Muscle of leg (tissue), 11 donors: ENCODE measurements around the gene CCDC148. TPM values are rescaled to one million over a fixed set of nuclear protein-coding genes. Genes with fewer than 3 reads are reported as not detected.
A peak's percentile ranks its signal among the peaks of the same experiment; 100 is the strongest.
"Not testable (repeated sequence)": the region's sequence is repeated elsewhere in the genome, so short reads cannot be mapped to it uniquely, and the experiment has no call there.

Experiments used
- DNase-seq: peaks from one replicate; pipeline ENCODE4 v3.0.0; 2013
- H3K27ac ChIP-seq: one replicate; pipeline ENCODE4 v1.5.1; 2013; ENCODE audit warnings: mild to moderate bottlenecking, low read length, control low read depth
- H3K27me3 ChIP-seq: one replicate; pipeline ENCODE4 v1.6.1; 2013; ENCODE audit warnings: low read length; ENCODE audit not compliant: control insufficient read depth, insufficient read depth
- H3K36me3 ChIP-seq: one replicate; pipeline ENCODE4 v1.6.1; 2013; ENCODE audit warnings: low read length; ENCODE audit not compliant: control insufficient read depth, insufficient read depth
- H3K4me1 ChIP-seq: one replicate; pipeline ENCODE4 v1.6.1; 2013; ENCODE audit warnings: low read length; ENCODE audit not compliant: control insufficient read depth, insufficient read depth
- H3K4me3 ChIP-seq: one replicate; pipeline ENCODE4 v1.5.1; 2013; ENCODE audit warnings: low read length, control low read depth
- H3K9me3 ChIP-seq: replicated peaks from 2 replicates; pipeline ENCODE4 v1.6.1; 2013; ENCODE audit warnings: low read depth, low read length; ENCODE audit not compliant: control insufficient read depth
- WGBS: methylation state at CpG from one replicate; pipeline ENCODE4 v1.1.5; 2013; ENCODE audit warnings: missing lambda C conversion rate; ENCODE audit not compliant: insufficient coverage; 5-methylcytosine and 5-hydroxymethylcytosine counted together
- polyA plus RNA-seq, 8 donors: library from polyadenylated mRNA; unstranded; fragments of 120-200 nt; gene quantifications; one replicate each; pipeline versions ENCODE4 v1.2.1 to v1.2.3, GENCODE V29; 2013; ENCODE audit warnings: inconsistent platforms in 1 of 8, low replicate concordance in 1 of 8; ENCODE audit not compliant: insufficient read length in 8 of 8, insufficient read depth in 1 of 8
- total RNA-seq: library from RNA; stranded (reverse); fragments of 120-200 nt; gene quantifications from one replicate; pipeline ENCODE4 v1.2.4, GENCODE V29; 2013

The CCDC148 gene
- total and polyA plus RNA-seq, 9 donors, result 0.24 to 1.2 (median 0.36) TPM

GRCh38 chr2:158312981-158313380, 143.6 kb downstream of the CCDC148 start:
- H3K27me3 ChIP-seq, result no peaks in the 10 kb centered on the region
- H3K27ac ChIP-seq, result no peak overlapping the region
- no peak overlapping the region for H3K4me3 ChIP-seq
- no peak for DNase-seq
- no peaks in the 10 kb centered on the region for H3K36me3 ChIP-seq
- H3K4me1 ChIP-seq, result no peaks in the 10 kb centered on the region
- no CpG with 5 or more reads among the region's 1 CpG for WGBS
- no peaks in the 10 kb centered on the region for H3K9me3 ChIP-seq

- WGBS, result 96% methylated on average over 21 of the region's 27 CpGs
- DNase-seq, H3K36me3 ChIP-seq, H3K27ac ChIP-seq, H3K4me1 ChIP-seq, H3K27me3 ChIP-seq, H3K4me3 ChIP-seq, H3K9me3 ChIP-seq: not testable (repeated sequence)
Observed at GRCh38 chr2:158310407-158310806, 146.1 kb downstream of the CCDC148 start.

- no CpG with 5 or more reads among the region's 2 CpGs for WGBS
- H3K27ac ChIP-seq, result no peak overlapping the region
- no peaks in the 10 kb centered on the region for H3K9me3 ChIP-seq
- no peaks in the 10 kb centered on the region for H3K4me1 ChIP-seq
- H3K4me3 ChIP-seq, result no peak overlapping the region
- no peaks in the 10 kb centered on the region for H3K27me3 ChIP-seq
- no peak for DNase-seq
- no peaks in the 10 kb centered on the region for H3K36me3 ChIP-seq
Observed at GRCh38 chr2:158305501-158305900, 151.1 kb downstream of the CCDC148 start.

- WGBS, result 82% methylated on average over 2 of the region's 2 CpGs
- H3K36me3 ChIP-seq, result no peaks in the 10 kb centered on the region
- H3K9me3 ChIP-seq, result peaks cover 3% of the 10 kb centered on the region
- H3K27ac ChIP-seq, result no peak overlapping the region
- H3K4me3 ChIP-seq, result no peak overlapping the region
- no peak for DNase-seq
- no peaks in the 10 kb centered on the region for H3K4me1 ChIP-seq
- no peaks in the 10 kb centered on the region for H3K27me3 ChIP-seq
Observed at GRCh38 chr2:158300394-158300793, 156.2 kb downstream of the CCDC148 start.

- Histone ChIP-seq H3K9me3 (peaks cover 3% of the 10 kb centered on the region), H3K27me3 (no peaks in the 10 kb centered on the region), H3K36me3 (no peaks in the 10 kb centered on the region), H3K27ac (no peak overlapping the region), H3K4me1 (no peaks in the 10 kb centered on the region), H3K4me3 (no peak overlapping the region)
- no peak for DNase-seq
- no CpG with 5 or more reads among the region's 1 CpG for WGBS
Observed at GRCh38 chr2:158297606-158298005, 158.9 kb downstream of the CCDC148 start.

- H3K36me3 ChIP-seq, result no peaks in the 10 kb centered on the region
- DNase-seq, result no peak
- no peak overlapping the region for H3K4me3 ChIP-seq
- no peaks in the 10 kb centered on the region for H3K27me3 ChIP-seq
- H3K4me1 ChIP-seq, result no peaks in the 10 kb centered on the region
- H3K27ac ChIP-seq, result no peak overlapping the region
- H3K9me3 ChIP-seq, result peaks cover 3% of the 10 kb centered on the region
- WGBS, result no CpG with 5 or more reads among the region's 2 CpGs
Observed at GRCh38 chr2:158297120-158297519, 159.4 kb downstream of the CCDC148 start.

- H3K4me1 ChIP-seq, result no peaks in the 10 kb centered on the region
- H3K36me3 ChIP-seq, result no peaks in the 10 kb centered on the region
- no CpG with 5 or more reads among the region's 3 CpGs for WGBS
- no peak overlapping the region for H3K4me3 ChIP-seq
- no peaks in the 10 kb centered on the region for H3K9me3 ChIP-seq
- DNase-seq, result no peak
- no peaks in the 10 kb centered on the region for H3K27me3 ChIP-seq
- H3K27ac ChIP-seq, result no peak overlapping the region
Observed at GRCh38 chr2:158293722-158294121, 162.8 kb downstream of the CCDC148 start.

- H3K4me1 ChIP-seq, result no peaks in the 10 kb centered on the region
- no CpG with 5 or more reads among the region's 2 CpGs for WGBS
- no peaks in the 10 kb centered on the region for H3K9me3 ChIP-seq
- peak; percentile 20 for DNase-seq
- H3K27ac ChIP-seq, result no peak overlapping the region
- H3K27me3 ChIP-seq, result no peaks in the 10 kb centered on the region
- H3K36me3 ChIP-seq, result no peaks in the 10 kb centered on the region
- H3K4me3 ChIP-seq, result no peak overlapping the region
Observed at GRCh38 chr2:158291544-158292180, 164.9 kb downstream of the CCDC148 start.

GRCh38 chr2:158290225-158290624, 166.3 kb downstream of the CCDC148 start:
- no peak overlapping the region for H3K4me3 ChIP-seq
- 75% methylated on average over 5 of the region's 5 CpGs for WGBS

GRCh38 chr2:158276619-158277471, 179.7 kb downstream of the CCDC148 start:
- Histone ChIP-seq H3K9me3 (no peaks in the 10 kb centered on the region), H3K4me3 (no peak overlapping the region), H3K36me3 (no peaks in the 10 kb centered on the region), H3K27me3 (no peaks in the 10 kb centered on the region), H3K27ac (no peak overlapping the region), H3K4me1 (no peaks in the 10 kb centered on the region)
- no peak for DNase-seq
- WGBS, result no CpG with 5 or more reads among the region's 2 CpGs

More at GRCh38 chr2:158290225-158290624, 166.3 kb downstream of the CCDC148 start:
- no peak for DNase-seq
- Histone ChIP-seq H3K36me3 (no peaks in the 10 kb centered on the region), H3K27me3 (no peaks in the 10 kb centered on the region), H3K4me1 (no peaks in the 10 kb centered on the region), H3K9me3 (no peaks in the 10 kb centered on the region), H3K27ac (no peak overlapping the region)
